A673 (cell line): ENCODE results near the gene STK36. TPM values are rescaled to one million over a fixed set of nuclear protein-coding genes. Genes with fewer than 3 reads are reported as not detected.
A peak's percentile ranks its signal among the peaks of the same experiment; 100 is the strongest.
"Not testable (repeated sequence)": the region's sequence is repeated elsewhere in the genome, so short reads cannot be mapped to it uniquely, and the experiment has no call there.

Experiments
- BruUV-seq: library from RNA; stranded (reverse); fragments of 400-500 nt; replicated peaks from 2 replicates; lab custom pipeline; 2021; lab: Mats Ljungman, UMichigan
- CTCF ChIA-PET: fragments of 300-600 bp; sonication (Branson Sonifier 250); formaldehyde crosslinking; loops from one replicate; lab custom pipeline; 2022; ENCODE audit warnings: antibody characterized with exemption; lab: Charles Lee
- POLR2A ChIA-PET: fragments of 300-600 bp; sonication (Branson Sonifier 250); formaldehyde crosslinking; loops from one replicate; lab custom pipeline; 2022; ENCODE audit warnings: antibody characterized with exemption; ENCODE audit not compliant: low non-redundant PET; lab: Charles Lee
- DNase-seq: peaks from one replicate; pipeline ENCODE4 v3.0.0-alpha.2; 2015; ENCODE audit warnings: low spot score
- H3K27ac ChIP-seq: fragments of 200-600 bp; sonication (generic); 2 replicates; pipeline ENCODE4 v1.5.1; 2016; ENCODE audit warnings: mixed run types, low read depth, mild to moderate bottlenecking, mixed read lengths, antibody characterized with exemption, low read length; ENCODE audit not compliant: poor library complexity, severe bottlenecking
- H3K27me3 ChIP-seq: fragments of 200-600 bp; sonication (generic); replicated peaks from 2 replicates; pipeline ENCODE4 v1.6.1; 2017; ENCODE audit warnings: mixed run types, low read depth, mild to moderate bottlenecking, mixed read lengths, antibody characterized with exemption, low read length; ENCODE audit not compliant: insufficient read depth, poor library complexity
- H3K36me3 ChIP-seq: fragments of 200-600 bp; sonication (generic); 2 replicates; pipeline ENCODE4 v1.6.1; 2016; ENCODE audit warnings: mixed run types, mild to moderate bottlenecking, mixed read lengths, antibody characterized with exemption, low read length; ENCODE audit not compliant: insufficient read depth, poor library complexity, severe bottlenecking
- H3K4me1 ChIP-seq: fragments of 200-600 bp; sonication (generic); 2 replicates; pipeline ENCODE4 v1.6.1; 2017; ENCODE audit warnings: mixed run types, mild to moderate bottlenecking, mixed read lengths, antibody characterized with exemption, low read length; ENCODE audit not compliant: insufficient read depth, poor library complexity, severe bottlenecking
- H3K4me3 ChIP-seq: fragments of 200-600 bp; sonication (generic); 2 replicates; pipeline ENCODE4 v1.5.1; 2016; ENCODE audit warnings: low read depth, mixed run types, mild to moderate bottlenecking, mixed read lengths, low read length; ENCODE audit not compliant: poor library complexity, severe bottlenecking
- H3K9me3 ChIP-seq: fragments of 200-600 bp; sonication (generic); 2 replicates; pipeline ENCODE4 v1.6.1; 2016; ENCODE audit warnings: mixed run types, low read depth, mild to moderate bottlenecking, mixed read lengths, antibody characterized with exemption, low read length; ENCODE audit not compliant: poor library complexity, severe bottlenecking
- CTCF ChIP-seq: fragments of 300-800, 200-600 bp; sonication (generic); conservative IDR thresholded peaks from 2 replicates; pipeline ENCODE4 v1.5.1; 2017; ENCODE audit warnings: low read depth, mild to moderate bottlenecking, antibody characterized with exemption, low read length, moderate library complexity, mixed read lengths
- EZH2 ChIP-seq: fragments of 200-600 bp; sonication (generic); IDR thresholded peaks from 2 replicates; pipeline ENCODE4 v1.6.1; 2017; ENCODE audit warnings: borderline replicate concordance, low read depth, mild to moderate bottlenecking, mixed read lengths, antibody characterized with exemption, low read length; ENCODE audit not compliant: poor library complexity, severe bottlenecking
- intact Hi-C: fragments of 100-400 bp; cut with micrococcal nuclease; formaldehyde crosslinking; loops from one replicate; pipeline ENCODE4 v1.10.0; 2022; ENCODE audit not compliant: unreplicated experiment
- total RNA-seq: library from RNA; stranded (reverse); gene quantifications from 2 replicates; pipeline ENCODE4 v1.2.3, GENCODE V29; 2021

Gene STK36
- total RNA-seq, 1 experiment from 2014 or later: 69.3 TPM

DNA sequence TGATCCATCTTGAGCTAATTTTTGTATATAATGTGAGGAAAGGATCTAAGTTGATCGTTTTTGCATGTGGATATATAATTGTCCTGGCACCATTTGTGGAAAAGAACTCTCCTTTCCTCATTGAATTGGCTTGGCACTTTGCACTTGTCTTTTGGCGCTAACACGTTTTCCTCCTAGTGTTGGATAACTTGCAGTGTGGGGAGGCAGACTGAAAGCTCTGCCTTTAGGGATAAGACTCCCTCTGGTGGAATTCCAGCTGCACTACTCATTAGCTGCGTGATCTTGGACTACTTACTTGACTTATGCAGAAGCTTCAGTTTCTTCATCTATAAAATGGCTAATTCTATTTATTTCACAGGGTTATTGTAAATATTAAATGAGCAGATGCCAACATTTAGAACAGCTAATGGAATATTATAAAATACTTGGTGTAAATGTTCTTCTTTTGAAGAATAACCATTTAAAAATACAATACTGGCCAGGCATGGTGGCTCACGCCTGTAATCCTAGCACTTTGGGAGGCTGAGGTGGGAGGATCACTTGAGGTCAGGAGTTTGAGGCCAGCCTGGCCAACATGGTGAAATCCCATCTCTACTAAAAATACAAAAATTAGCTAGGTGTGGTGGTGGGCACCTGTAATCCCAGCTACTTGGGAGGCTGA lies 15.6 kb downstream of the STK36 start:
- POLR2A ChIA-PET, H3K9me3 ChIP-seq, H3K27ac ChIP-seq, H3K4me1 ChIP-seq, H3K4me3 ChIP-seq, H3K27me3 ChIP-seq, H3K36me3 ChIP-seq, BruUV-seq: not testable (repeated sequence)
- peak; percentile 89 for TF ChIP-seq CTCF
- CTCF ChIA-PET: interaction anchor here (0.5 to 1.0 kb wide), 6 partner anchors 16 to 939 kb away, joined by 3 to 7 read pairs (median 4); partner anchors contain the start of genes RNF25 and STK36
- intact Hi-C loops: loop anchor here (1.0 kb wide), 1 partner anchor 160 kb away; no protein-coding TSS in a partner anchor
- DNase-seq: peak; percentile 87

GRCh38 chr2:218691234-218691633 lies 19.3 kb downstream of the STK36 start:
- H3K36me3 ChIP-seq: peaks cover 12% of the 10 kb centered on the region
- no peak overlapping the region for H3K27ac ChIP-seq
- no peak overlapping the region for H3K4me3 ChIP-seq
- no peak for TF ChIP-seq EZH2
- TF ChIP-seq CTCF: no peak
- H3K4me1 ChIP-seq: no peaks in the 10 kb centered on the region
- H3K27me3 ChIP-seq: no peaks in the 10 kb centered on the region
- intact Hi-C loops: loop anchor here (5.0 kb wide), 1 partner anchor 389 kb away; no protein-coding TSS in a partner anchor
- H3K9me3 ChIP-seq: no peaks in the 10 kb centered on the region
- ChIA-PET CTCF (no interaction called here), POLR2A (no interaction called here)
- no TSS peak for BruUV-seq
- no peak for DNase-seq

DNA sequence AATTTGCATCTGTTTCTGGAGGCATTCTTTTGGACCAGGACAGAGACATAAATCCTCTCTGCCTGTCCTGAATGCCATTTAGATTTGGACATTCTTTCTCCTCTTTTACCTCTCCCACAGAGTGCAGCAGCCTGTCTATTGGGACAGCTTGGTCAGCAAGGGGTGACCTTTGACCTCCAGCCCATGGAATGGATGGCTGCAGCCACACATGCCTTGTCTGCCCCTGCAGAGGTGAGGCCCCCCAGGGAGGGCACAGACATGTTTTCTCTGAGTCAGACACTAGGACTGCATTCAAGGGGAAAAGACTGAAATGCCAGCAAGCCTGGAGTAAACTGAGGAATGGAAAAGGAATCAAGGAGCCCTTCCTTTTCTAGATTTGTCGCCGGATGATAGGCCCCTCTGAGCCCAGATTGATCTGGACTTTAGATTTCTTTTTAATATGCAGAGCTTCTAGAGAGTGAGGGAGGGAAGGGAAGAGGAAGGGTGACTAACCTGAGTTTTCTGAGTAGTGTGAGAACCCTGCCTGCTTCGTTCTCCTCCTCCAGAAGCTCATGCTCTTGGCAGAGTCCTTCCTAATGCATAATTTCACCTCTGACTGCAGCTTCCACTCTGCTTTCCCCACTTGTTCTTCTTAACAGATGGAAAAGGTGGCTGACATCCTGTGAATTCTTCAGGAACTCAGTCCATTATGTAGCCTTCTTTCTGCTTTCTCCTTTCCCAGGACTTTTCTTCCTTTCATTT lies 22.7 kb downstream of the STK36 start:
- no peak for DNase-seq
- Histone ChIP-seq H3K27ac (no peak overlapping the region), H3K9me3 (no peaks in the 10 kb centered on the region), H3K4me3 (no peak overlapping the region), H3K4me1 (no peaks in the 10 kb centered on the region), H3K36me3 (peaks cover 17% of the 10 kb centered on the region), H3K27me3 (no peaks in the 10 kb centered on the region)
- ChIA-PET POLR2A (no interaction called here), CTCF (no interaction called here)
- intact Hi-C loops: loop anchor here (5.0 kb wide), 1 partner anchor 392 kb away; no protein-coding TSS in a partner anchor
- TF ChIP-seq EZH2 (no peak), CTCF (no peak)
- no TSS peak for BruUV-seq
